ENCODE data around the gene RPL37.
A peak's percentile ranks its signal among the peaks of the same experiment; 100 is the strongest.
"Not testable (repeated sequence)": the region's sequence is repeated elsewhere in the genome, so short reads cannot be mapped to it uniquely, and the experiment has no call there.

The RPL37 gene

GRCh38 chr5:40828021-40828631, 6.9 kb downstream of the RPL37 start:
- CTCF ChIA-PET: interaction anchor here (1.2 kb wide), 1 partner anchor 30 kb away, joined by 3 read pairs; the partner anchor contains the start of gene PRKAA1

GRCh38 chr5:40827188-40827977, 7.6 kb downstream of the RPL37 start:
- H3K27me3 Mint-ChIP-seq: no peaks in the 10 kb centered on the region
- H3K36me3 Mint-ChIP-seq: peaks cover 56% of the 10 kb centered on the region
- H3K4me3 Mint-ChIP-seq: no peak overlapping the region
- H3K9me3 Mint-ChIP-seq: no peaks in the 10 kb centered on the region
- no peak overlapping the region for H3K27ac Mint-ChIP-seq
- peaks cover 35% of the 10 kb centered on the region for H3K4me1 Mint-ChIP-seq
- DNase-seq: no peak
- CTCF ChIA-PET: no interaction called here

More at GRCh38 chr5:40828021-40828631, 6.9 kb downstream of the RPL37 start:
- no peak for DNase-seq
- Mint-ChIP-seq H3K36me3 (peaks cover 63% of the 10 kb centered on the region), H3K9me3 (no peaks in the 10 kb centered on the region), H3K27ac (peak overlapping the region; percentile 60), H3K4me3 (no peak overlapping the region), H3K4me1 (peaks cover 42% of the 10 kb centered on the region), H3K27me3 (no peaks in the 10 kb centered on the region)

GRCh38 chr5:40826489-40827187, 8.4 kb downstream of the RPL37 start:
- Mint-ChIP-seq H3K9me3 (no peaks in the 10 kb centered on the region), H3K27me3 (no peaks in the 10 kb centered on the region), H3K27ac (no peak overlapping the region), H3K4me1 (peaks cover 28% of the 10 kb centered on the region), H3K36me3 (peaks cover 50% of the 10 kb centered on the region), H3K4me3 (no peak overlapping the region)
- no peak for DNase-seq
- CTCF ChIA-PET: interaction anchor here (0.8 kb wide), 1 partner anchor 109 kb away, joined by 3 read pairs; no protein-coding TSS in a partner anchor

DNA sequence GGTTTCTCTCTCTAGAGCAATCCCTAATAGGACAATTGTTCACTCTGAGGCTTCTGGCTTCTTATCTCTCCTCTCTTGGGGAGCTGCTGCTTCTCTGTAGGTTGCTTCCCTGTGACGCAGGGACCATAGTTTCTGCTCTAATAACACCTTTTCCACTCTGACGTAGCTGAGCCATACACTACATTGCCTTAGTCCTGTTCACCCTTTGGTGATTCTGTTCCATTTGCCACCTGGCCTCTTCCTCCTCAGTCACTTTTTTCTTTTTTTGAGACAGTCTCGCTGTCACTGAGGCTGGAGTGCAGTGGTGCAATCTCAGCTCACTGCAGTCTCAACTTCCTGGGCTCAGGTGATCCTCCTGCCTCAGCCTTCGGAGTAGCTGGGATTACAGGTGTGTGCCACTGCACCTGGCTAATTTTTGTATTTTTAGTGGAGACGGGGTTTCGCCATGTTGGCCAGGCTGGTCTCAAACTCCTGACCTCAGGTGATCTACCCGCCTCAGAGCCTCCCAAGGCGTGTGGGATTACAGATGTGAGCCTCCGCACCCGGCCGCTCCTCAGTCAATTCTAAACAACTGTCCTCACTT, 9.5 kb downstream of the RPL37 start:
- CTCF ChIA-PET: not testable (repeated sequence)
- Mint-ChIP-seq H3K27ac (peak overlapping the region; percentile 15), H3K36me3 (peaks cover 47% of the 10 kb centered on the region)

GRCh38 chr5:40823459-40823858, 11.6 kb downstream of the RPL37 start:
- Mint-ChIP-seq H3K9me3 (no peaks in the 10 kb centered on the region), H3K4me3 (no peak overlapping the region), H3K27me3 (no peaks in the 10 kb centered on the region), H3K4me1 (peaks cover 7% of the 10 kb centered on the region), H3K36me3 (peaks cover 30% of the 10 kb centered on the region), H3K27ac (peak overlapping the region; percentile 19)
- no peak for DNase-seq
- CTCF ChIA-PET: no interaction called here

More for the DNA sequence above, 9.5 kb downstream of the RPL37 start:
- not testable (repeated sequence) for H3K27me3 Mint-ChIP-seq, DNase-seq, H3K9me3 Mint-ChIP-seq, H3K4me3 Mint-ChIP-seq
- H3K4me1 Mint-ChIP-seq: peaks cover 22% of the 10 kb centered on the region

GRCh38 chr5:40813698-40814281, 21.2 kb downstream of the RPL37 start:
- Mint-ChIP-seq H3K27me3 (no peaks in the 10 kb centered on the region), H3K27ac (no peak overlapping the region), H3K36me3 (no peaks in the 10 kb centered on the region), H3K4me3 (no peak overlapping the region), H3K9me3 (no peaks in the 10 kb centered on the region), H3K4me1 (peaks cover 4% of the 10 kb centered on the region)
- CTCF ChIA-PET: no interaction called here
- no peak for DNase-seq

DNA sequence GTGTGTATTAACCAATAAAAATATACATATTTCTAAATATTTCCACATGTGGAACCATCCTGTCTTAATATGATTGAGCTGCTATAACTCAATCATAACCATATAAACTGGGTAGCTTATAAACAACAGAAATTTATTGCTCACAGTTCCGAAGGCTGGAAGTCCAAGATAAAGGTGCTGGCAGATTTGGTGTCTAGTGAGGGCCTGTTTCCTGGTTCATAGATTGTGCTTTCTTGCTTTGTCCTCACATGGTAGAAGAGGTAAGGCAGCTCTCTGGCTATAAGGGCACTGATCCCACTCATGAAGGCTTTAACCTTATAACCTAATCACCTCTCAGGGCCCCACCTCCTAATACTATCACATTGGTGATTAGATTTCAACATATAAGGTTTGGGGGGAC, 22.9 kb downstream of the RPL37 start:
- H3K27ac Mint-ChIP-seq: no peak overlapping the region
- H3K4me1 Mint-ChIP-seq: peaks cover 11% of the 10 kb centered on the region
- no peaks in the 10 kb centered on the region for H3K9me3 Mint-ChIP-seq
- CTCF ChIA-PET: no interaction called here
- H3K27me3 Mint-ChIP-seq: no peaks in the 10 kb centered on the region
- no peak overlapping the region for H3K4me3 Mint-ChIP-seq
- DNase-seq: no peak
- no peaks in the 10 kb centered on the region for H3K36me3 Mint-ChIP-seq

DNA sequence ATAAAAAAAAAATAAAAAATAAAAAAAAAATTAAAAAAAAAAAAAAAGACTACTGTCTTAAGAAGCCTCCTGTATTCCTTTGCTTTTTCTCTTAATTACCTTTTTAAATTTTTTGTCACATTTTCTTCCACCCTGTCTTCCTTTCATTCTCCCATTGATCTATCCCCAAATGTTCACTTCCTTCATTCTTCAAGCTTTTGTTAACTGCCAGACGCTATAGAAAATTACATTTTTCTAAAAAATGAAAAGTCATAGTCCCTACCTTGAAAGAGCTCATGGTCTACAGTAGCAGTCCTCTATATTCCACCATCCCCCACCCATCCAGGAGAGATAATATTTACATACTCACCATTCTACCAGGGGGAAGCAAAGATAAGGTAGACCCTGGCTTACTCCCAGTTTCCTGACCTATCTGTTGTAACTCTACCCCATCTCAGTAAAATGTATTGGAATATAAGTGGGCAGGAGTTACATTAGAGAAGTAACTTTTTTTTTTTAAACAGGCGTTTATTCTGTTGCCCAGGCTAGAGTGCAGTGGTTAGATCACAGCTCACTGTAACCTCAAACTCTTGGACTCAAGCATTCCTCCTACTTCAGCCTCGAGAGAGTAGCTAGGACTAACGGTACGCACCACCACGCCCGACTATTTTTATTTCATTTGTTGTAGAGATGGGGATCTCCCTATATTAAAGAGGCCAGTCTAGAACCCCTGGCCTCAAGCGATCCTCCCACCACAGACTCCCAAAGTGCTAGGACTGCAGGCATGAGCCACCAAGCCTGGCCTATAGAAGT, 33.1 kb downstream of the RPL37 start:
- no peak for DNase-seq
- H3K27me3 Mint-ChIP-seq: peaks cover 20% of the 10 kb centered on the region
- H3K36me3 Mint-ChIP-seq: peaks cover 2% of the 10 kb centered on the region
- H3K27ac Mint-ChIP-seq: no peak overlapping the region
- peaks cover 10% of the 10 kb centered on the region for H3K4me1 Mint-ChIP-seq
- CTCF ChIA-PET: no interaction called here
- no peak overlapping the region for H3K4me3 Mint-ChIP-seq
- H3K9me3 Mint-ChIP-seq: no peaks in the 10 kb centered on the region

GRCh38 chr5:40799258-40799657, 35.8 kb downstream of the RPL37 start:
- Mint-ChIP-seq H3K27ac (no peak overlapping the region), H3K9me3 (no peaks in the 10 kb centered on the region), H3K4me3 (peak overlapping the region; percentile 76), H3K4me1 (peaks cover 32% of the 10 kb centered on the region), H3K36me3 (peaks cover 17% of the 10 kb centered on the region), H3K27me3 (peaks cover 20% of the 10 kb centered on the region)
- no peak for DNase-seq
- CTCF ChIA-PET: interaction anchor here (0.6 kb wide), 1 partner anchor 80 kb away, joined by 3 read pairs; no protein-coding TSS in a partner anchor

GRCh38 chr5:40798801-40799210, 36.2 kb downstream of the RPL37 start:
- CTCF ChIA-PET: interaction anchor here (0.6 to 0.8 kb wide), 3 partner anchors 9 to 81 kb away, joined by 3 read pairs; no protein-coding TSS in a partner anchor
- Mint-ChIP-seq H3K9me3 (no peaks in the 10 kb centered on the region), H3K4me3 (peak overlapping the region; percentile 76), H3K4me1 (peaks cover 36% of the 10 kb centered on the region), H3K27ac (peak overlapping the region; percentile 57), H3K27me3 (peaks cover 20% of the 10 kb centered on the region), H3K36me3 (peaks cover 20% of the 10 kb centered on the region)
- no peak for DNase-seq

- DNase-seq: peak; percentile 91
- no peaks in the 10 kb centered on the region for H3K9me3 Mint-ChIP-seq
- CTCF ChIA-PET: interaction anchor here (0.6 to 0.8 kb wide), 2 partner anchors 10 to 30 kb away, joined by 3 read pairs; no protein-coding TSS in a partner anchor
- H3K4me1 Mint-ChIP-seq: peaks cover 42% of the 10 kb centered on the region
- H3K27ac Mint-ChIP-seq: peak within 1 kb of the TSS; percentile 92
- H3K4me3 Mint-ChIP-seq: peak within 1 kb of the TSS; percentile 76
- H3K36me3 Mint-ChIP-seq: peaks cover 25% of the 10 kb centered on the region
- H3K27me3 Mint-ChIP-seq: peaks cover 20% of the 10 kb centered on the region
These were observed 36.8 kb downstream of the RPL37 start, which contains the start of gene PRKAA1 for GRCh38 chr5:40798012-40798800. Gene PRKAA1 (minus strand): TSS chr5:40798374. CDS start chr5:40798189, 185 bp downstream.

DNA sequence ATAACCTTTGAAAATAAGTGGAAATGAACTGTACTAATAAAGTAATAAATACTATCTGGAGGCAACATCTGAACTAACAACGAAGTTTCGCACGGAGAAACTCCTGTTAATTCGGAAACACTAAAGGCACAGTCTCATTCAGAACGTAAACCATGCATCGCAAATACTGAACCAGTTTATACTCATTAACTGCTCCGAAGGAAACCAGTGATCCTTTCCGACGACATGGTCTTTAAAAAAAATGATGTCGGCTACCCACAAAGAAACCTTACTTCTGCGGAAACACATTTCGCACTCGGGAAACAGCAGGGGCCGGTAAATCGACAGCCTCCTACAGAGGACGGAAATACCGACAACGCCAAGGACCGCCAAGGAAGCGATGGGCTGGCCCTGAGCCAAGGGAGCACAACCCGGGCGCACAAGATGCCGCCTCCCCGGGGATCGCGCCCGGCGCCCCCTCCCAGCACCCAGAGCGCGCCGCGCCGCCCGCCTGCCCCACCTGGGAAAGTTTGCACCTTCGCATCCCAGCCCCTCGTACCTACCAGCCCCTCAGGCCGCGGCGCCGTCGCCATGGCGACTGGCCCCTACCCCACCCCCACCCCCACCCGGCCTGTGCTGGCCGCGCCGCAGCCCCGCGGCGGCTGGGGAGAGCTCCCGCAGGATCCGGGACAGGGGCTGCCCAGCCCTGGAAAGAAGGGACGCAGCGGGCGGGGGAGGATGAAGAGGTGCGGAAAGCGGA, 37.6 kb downstream of the RPL37 start:
- H3K4me1 Mint-ChIP-seq: peaks cover 45% of the 10 kb centered on the region
- peaks cover 26% of the 10 kb centered on the region for H3K36me3 Mint-ChIP-seq
- peaks cover 20% of the 10 kb centered on the region for H3K27me3 Mint-ChIP-seq
- H3K4me3 Mint-ChIP-seq: peak overlapping the region; percentile 76
- peak overlapping the region; percentile 92 for H3K27ac Mint-ChIP-seq
- CTCF ChIA-PET: interaction anchor here (0.6 kb wide), 1 partner anchor 10 kb away, joined by 3 read pairs; no protein-coding TSS in a partner anchor
- no peaks in the 10 kb centered on the region for H3K9me3 Mint-ChIP-seq
- DNase-seq: peak; percentile 82

Data from activated naive CD4-positive, alpha-beta T cell treated with anti-CD3 and anti-CD28 coated beads, Interleukin-2, amount 10 ng/mL, durations not matched to agents 7 days and 5 days (primary cell).